Mesenchymal stem cell (in vitro differentiated cells and primary cell): ENCODE results near the gene NINL.

Experiments
- DNase-seq: peaks from one replicate; pipeline ENCODE4 v3.0.0-alpha.2; 2013
- H2AFZ ChIP-seq: one replicate; pipeline ENCODE4 v1.6.1; 2013; ENCODE audit warnings: low read depth, mild to moderate bottlenecking, control low read depth, inconsistent platforms, low read length, moderate library complexity
- H2AK5ac ChIP-seq: 2 replicates; pipeline ENCODE4 v1.6.1; 2013; ENCODE audit warnings: low read length, moderate library complexity, mild to moderate bottlenecking, inconsistent platforms; ENCODE audit not compliant: severe bottlenecking
- H2BK120ac ChIP-seq: one replicate; pipeline ENCODE4 v1.6.1; 2013; ENCODE audit warnings: low read depth, mild to moderate bottlenecking, inconsistent platforms, low read length, moderate library complexity
- H2BK12ac ChIP-seq, 2 experiments: one replicate each; pipeline ENCODE4 v1.6.1; 2013; ENCODE audit warnings: inconsistent platforms in 2 of 2, low read length in 2 of 2, mild to moderate bottlenecking in 2 of 2, moderate library complexity in 2 of 2, control low read depth in 1 of 2
- H2BK15ac ChIP-seq: one replicate; pipeline ENCODE4 v1.6.1; 2013; ENCODE audit warnings: mild to moderate bottlenecking, low read depth, inconsistent platforms; ENCODE audit not compliant: poor library complexity, severe bottlenecking
- H2BK5ac ChIP-seq: 2 replicates; pipeline ENCODE4 v1.6.1; 2013; ENCODE audit warnings: low read depth, mild to moderate bottlenecking, low read length, control low read depth, inconsistent platforms; ENCODE audit not compliant: poor library complexity, severe bottlenecking
- H3K14ac ChIP-seq, 2 experiments: one replicate each; pipeline ENCODE4 v1.6.1; 2013; ENCODE audit warnings: inconsistent platforms in 2 of 2, low read length in 2 of 2, control low read depth in 1 of 2, mild to moderate bottlenecking in 1 of 2, moderate library complexity in 1 of 2
- H3K18ac ChIP-seq, 2 experiments: one replicate each; pipeline ENCODE4 v1.6.1; 2013; ENCODE audit warnings: inconsistent platforms in 2 of 2, low read length in 2 of 2, control low read depth in 1 of 2, low read depth in 1 of 2, mild to moderate bottlenecking in 1 of 2
- H3K23ac ChIP-seq, 2 experiments: one replicate each; pipeline ENCODE4 v1.6.1; 2013; ENCODE audit warnings: inconsistent platforms in 2 of 2, low read length in 2 of 2, mild to moderate bottlenecking in 2 of 2, moderate library complexity in 2 of 2, control low read depth in 1 of 2
- H3K27ac ChIP-seq: 2 replicates; pipeline ENCODE4 v1.5.1; 2013; ENCODE audit warnings: mild to moderate bottlenecking, moderate library complexity, low read length, control low read depth, inconsistent platforms; ENCODE audit not compliant: poor library complexity, severe bottlenecking
- H3K27me3 ChIP-seq, 2 experiments: 2 replicates each; pipeline versions ENCODE4 v1.6.1 to v1.7.0; 2013; ENCODE audit warnings: low read length in 2 of 2, mild to moderate bottlenecking in 2 of 2, moderate library complexity in 2 of 2, control low read depth in 1 of 2, inconsistent platforms in 1 of 2; ENCODE audit not compliant: control insufficient read depth in 1 of 2, insufficient read depth in 1 of 2
- H3K36me3 ChIP-seq, 2 experiments: 2 replicates each; pipeline versions ENCODE4 v1.6.1 to v1.7.0; 2013; ENCODE audit warnings: low read length in 2 of 2, control low read depth in 1 of 2, inconsistent platforms in 1 of 2, low read depth in 1 of 2, mild to moderate bottlenecking in 1 of 2; ENCODE audit not compliant: insufficient read depth in 2 of 2, control insufficient read depth in 1 of 2
- H3K4ac ChIP-seq, 2 experiments: one replicate each; pipeline ENCODE4 v1.6.1; 2013; ENCODE audit warnings: inconsistent platforms in 2 of 2, low read length in 2 of 2, mild to moderate bottlenecking in 2 of 2, moderate library complexity in 2 of 2, control low read depth in 1 of 2, low read depth in 1 of 2
- H3K4me1 ChIP-seq: 2 replicates; pipeline ENCODE4 v1.6.1; 2013; ENCODE audit warnings: low read depth, low read length, control low read depth; ENCODE audit not compliant: control insufficient read depth, insufficient read depth
- H3K4me2 ChIP-seq: 2 replicates; pipeline ENCODE4 v1.6.1; 2013; ENCODE audit warnings: low read length, mild to moderate bottlenecking, inconsistent platforms; ENCODE audit not compliant: poor library complexity, severe bottlenecking
- H3K4me3 ChIP-seq, 2 experiments: 2 replicates each; pipeline versions ENCODE4 v1.5.1 to v1.7.0; 2013; ENCODE audit warnings: low read length in 2 of 2, mild to moderate bottlenecking in 2 of 2, control low read depth in 1 of 2, low read depth in 1 of 2; ENCODE audit not compliant: insufficient read depth in 1 of 2
- H3K79me1 ChIP-seq: replicated peaks from 2 replicates; pipeline ENCODE4 v1.6.1; 2013; ENCODE audit warnings: mild to moderate bottlenecking, control low read depth, low read length, inconsistent platforms; ENCODE audit not compliant: poor library complexity, severe bottlenecking
- H3K9ac ChIP-seq: 2 replicates; pipeline ENCODE4 v1.7.0; 2013; ENCODE audit warnings: mild to moderate bottlenecking, low read length, moderate library complexity
- H3K9me3 ChIP-seq: 2 replicates; pipeline ENCODE4 v1.7.0; 2013; ENCODE audit warnings: mild to moderate bottlenecking, low read length; ENCODE audit not compliant: control insufficient read depth
- H4K8ac ChIP-seq: one replicate; pipeline ENCODE4 v1.6.1; 2013; ENCODE audit warnings: inconsistent platforms, mild to moderate bottlenecking, low read length, moderate library complexity
- H4K91ac ChIP-seq: one replicate; pipeline ENCODE4 v1.6.1; 2013; ENCODE audit warnings: mild to moderate bottlenecking, low read length, inconsistent platforms
- WGBS: methylation state at CpG from one replicate; pipeline ENCODE4 v1.1.7; 2013; ENCODE audit warnings: mixed read lengths; 5-methylcytosine and 5-hydroxymethylcytosine counted together

The NINL gene

GRCh38 chr20:25521382-25521781 is 63.9 kb downstream of the NINL start:
- H3K18ac ChIP-seq = no peak overlapping the region
- H3K4me3 ChIP-seq = no peak overlapping the region
- H3K36me3 ChIP-seq = peaks cover 15 to 37% of the 10 kb centered on the region in 2 experiments
- H3K27ac ChIP-seq = no peak overlapping the region
- no peak overlapping the region for H2AK5ac ChIP-seq
- H3K14ac ChIP-seq = no peak overlapping the region
- WGBS = 100% methylated on average over 2 of the region's 2 CpGs
- no peak overlapping the region for H3K9ac ChIP-seq
- no peak overlapping the region for H4K91ac ChIP-seq
- H4K8ac ChIP-seq = no peak overlapping the region
- DNase-seq = no peak
- H2BK5ac ChIP-seq = no peak overlapping the region
- H3K4me1 ChIP-seq = peaks cover 8% of the 10 kb centered on the region
- H3K23ac ChIP-seq = no peak overlapping the region
- H3K4ac ChIP-seq = no peak overlapping the region
- peaks cover 18% of the 10 kb centered on the region for H3K79me1 ChIP-seq
- no peak overlapping the region for H2BK120ac ChIP-seq
- no peak overlapping the region for H2BK12ac ChIP-seq
- no peak overlapping the region for H2AFZ ChIP-seq
- no peaks in the 10 kb centered on the region for H3K27me3 ChIP-seq
- H2BK15ac ChIP-seq = no peak overlapping the region
- no peaks in the 10 kb centered on the region for H3K9me3 ChIP-seq
- no peak overlapping the region for H3K4me2 ChIP-seq

- H3K23ac ChIP-seq = no peak overlapping the region
- no peak overlapping the region for H4K8ac ChIP-seq
- H3K14ac ChIP-seq = no peak overlapping the region
- H3K4me3 ChIP-seq = no peak overlapping the region
- no peak overlapping the region for H2BK120ac ChIP-seq
- H3K79me1 ChIP-seq = peaks cover 17% of the 10 kb centered on the region
- no peak overlapping the region for H3K18ac ChIP-seq
- no peak overlapping the region for H2BK12ac ChIP-seq
- H3K9ac ChIP-seq = no peak overlapping the region
- no peak overlapping the region for H4K91ac ChIP-seq
- H3K27me3 ChIP-seq = no peaks in the 10 kb centered on the region
- DNase-seq = no peak
- peaks cover 20% of the 10 kb centered on the region for H3K9me3 ChIP-seq
- H2BK15ac ChIP-seq = no peak overlapping the region
- 83% methylated on average over 3 of the region's 3 CpGs for WGBS
- no peak overlapping the region for H2AK5ac ChIP-seq
- no peak overlapping the region for H3K27ac ChIP-seq
- H3K4ac ChIP-seq = no peak overlapping the region
- H3K36me3 ChIP-seq = peaks cover 39 to 59% of the 10 kb centered on the region in 2 experiments
- H3K4me2 ChIP-seq = no peak overlapping the region
- H2AFZ ChIP-seq = no peak overlapping the region
- H2BK5ac ChIP-seq = no peak overlapping the region
- H3K4me1 ChIP-seq = peaks cover 2% of the 10 kb centered on the region
Observed at GRCh38 chr20:25517124-25517523, 68.2 kb downstream of the NINL start.

- Histone ChIP-seq H3K36me3 (peaks cover 59 to 71% of the 10 kb centered on the region in 2 experiments), H3K18ac (no peak overlapping the region), H3K79me1 (peaks cover 13% of the 10 kb centered on the region), H2BK5ac (no peak overlapping the region), H3K9me3 (peaks cover 20% of the 10 kb centered on the region), H3K4me3 (no peak overlapping the region), H2BK120ac (no peak overlapping the region), H3K23ac (no peak overlapping the region), H3K4me1 (peaks cover 8% of the 10 kb centered on the region), H2BK15ac (no peak overlapping the region), H3K27ac (no peak overlapping the region), H3K9ac (no peak overlapping the region), H3K4ac (no peak overlapping the region), H3K27me3 (no peaks in the 10 kb centered on the region), H3K4me2 (no peak overlapping the region), H4K91ac (no peak overlapping the region), H2BK12ac (no peak overlapping the region), H3K14ac (no peak overlapping the region), H4K8ac (no peak overlapping the region), H2AFZ (no peak overlapping the region), H2AK5ac (no peak overlapping the region)
- DNase-seq = no peak
- 100% methylated on average over 2 of the region's 2 CpGs for WGBS
Observed at GRCh38 chr20:25514747-25515340, 70.5 kb downstream of the NINL start.

GRCh38 chr20:25514195-25514594 is 71.1 kb downstream of the NINL start:
- no peak overlapping the region for H2BK5ac ChIP-seq
- peaks cover 12% of the 10 kb centered on the region for H3K79me1 ChIP-seq
- no peak overlapping the region for H3K23ac ChIP-seq
- no peak overlapping the region for H2BK15ac ChIP-seq
- H3K14ac ChIP-seq = no peak overlapping the region
- H3K4ac ChIP-seq = no peak overlapping the region
- 56% methylated on average over 2 of the region's 2 CpGs for WGBS
- peaks cover 11% of the 10 kb centered on the region for H3K4me1 ChIP-seq
- peak overlapping the region in 1 of 2 experiments; percentile 18 for H3K4me3 ChIP-seq
- no peaks in the 10 kb centered on the region for H3K27me3 ChIP-seq
- no peak overlapping the region for H3K4me2 ChIP-seq
- no peak overlapping the region for H3K9ac ChIP-seq
- H2BK120ac ChIP-seq = no peak overlapping the region
- H3K18ac ChIP-seq = no peak overlapping the region
- H2AFZ ChIP-seq = no peak overlapping the region
- no peak for DNase-seq
- no peak overlapping the region for H4K91ac ChIP-seq
- H2BK12ac ChIP-seq = no peak overlapping the region
- no peak overlapping the region for H4K8ac ChIP-seq
- no peak overlapping the region for H2AK5ac ChIP-seq
- H3K36me3 ChIP-seq = peaks cover 64 to 77% of the 10 kb centered on the region in 2 experiments
- H3K27ac ChIP-seq = no peak overlapping the region
- peaks cover 20% of the 10 kb centered on the region for H3K9me3 ChIP-seq
